ENCODE data around the gene COL5A1.

COL5A1 gene

DNA sequence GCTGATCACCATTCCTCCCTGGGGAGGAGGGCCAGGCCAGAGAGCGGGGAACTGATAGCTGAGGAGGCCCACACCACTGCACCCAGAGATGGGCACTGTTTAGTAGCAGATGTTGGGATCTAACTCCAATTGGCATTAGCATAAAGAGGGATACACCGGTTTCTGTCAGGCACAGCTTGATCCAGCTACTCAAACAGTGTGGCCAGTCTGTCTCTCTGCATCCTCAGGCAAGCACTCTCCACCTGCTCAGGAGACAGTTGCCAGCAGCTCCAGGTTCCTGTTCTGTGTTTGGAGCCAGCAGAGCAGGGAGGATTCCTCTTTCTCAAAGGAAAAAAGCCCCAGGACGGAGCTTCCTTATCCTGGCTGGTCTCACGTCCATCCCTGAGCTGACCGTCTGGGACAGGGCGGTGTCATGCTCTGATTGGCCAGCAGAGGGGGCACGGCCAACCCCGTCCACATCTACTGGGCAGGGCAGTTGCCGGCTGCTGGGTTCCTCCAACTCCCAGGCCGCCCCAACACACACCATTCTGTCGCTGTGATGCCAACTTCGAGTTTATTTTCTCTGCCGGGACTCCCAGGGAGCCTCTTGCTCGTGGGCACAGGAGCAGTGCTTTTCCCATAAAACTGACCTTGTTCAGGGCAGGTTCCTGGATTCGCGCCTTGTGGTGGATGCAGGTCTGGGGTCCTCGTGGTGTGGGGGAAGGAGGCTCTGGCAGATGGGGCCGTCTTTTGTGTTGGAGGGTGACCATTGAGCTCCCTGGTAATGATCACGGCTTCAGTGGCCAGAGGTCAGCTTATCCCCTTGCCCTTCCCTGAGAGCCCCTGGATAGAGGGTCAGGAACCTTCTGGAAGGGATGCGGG is 47.9 kb downstream of the COL5A1 start:
- Mint-ChIP-seq H3K27ac (no peak overlapping the region), H3K36me3 (no peaks in the 10 kb centered on the region), H3K9me3 (ENCODE audit: low read depth) (no peaks in the 10 kb centered on the region), H3K27me3 (no peaks in the 10 kb centered on the region), H3K4me1 (ENCODE audit: low read depth) (peaks cover 6% of the 10 kb centered on the region), H3K4me3 (no peak overlapping the region)

DNA sequence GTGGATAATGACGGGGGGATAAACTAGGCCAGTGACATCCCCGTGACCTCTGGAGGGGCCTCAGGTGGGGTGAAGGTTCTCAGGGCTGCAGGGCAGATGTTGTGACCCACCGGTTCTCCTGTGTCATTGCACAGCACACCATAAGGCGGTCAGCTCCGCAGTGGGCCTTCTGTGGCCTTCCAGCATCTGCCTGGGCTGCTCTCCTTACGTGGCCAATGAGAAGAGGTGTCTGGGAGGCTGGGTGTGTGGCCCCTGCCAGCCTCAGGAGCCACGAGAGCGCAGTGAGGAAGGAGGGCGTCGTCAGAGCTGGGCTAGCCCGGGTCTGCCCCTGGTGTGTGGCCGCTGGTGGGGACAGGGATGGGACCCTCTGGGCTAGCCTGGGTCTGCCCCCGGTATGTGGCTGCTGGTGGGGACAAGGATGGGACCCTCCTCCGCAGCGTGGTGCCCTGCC is 48.7 kb downstream of the COL5A1 start:
- Mint-ChIP-seq H3K4me1 (ENCODE audit: low read depth) (peaks cover 6% of the 10 kb centered on the region), H3K9me3 (ENCODE audit: low read depth) (no peaks in the 10 kb centered on the region), H3K4me3 (no peak overlapping the region), H3K27ac (no peak overlapping the region), H3K36me3 (no peaks in the 10 kb centered on the region), H3K27me3 (no peaks in the 10 kb centered on the region)

DNA sequence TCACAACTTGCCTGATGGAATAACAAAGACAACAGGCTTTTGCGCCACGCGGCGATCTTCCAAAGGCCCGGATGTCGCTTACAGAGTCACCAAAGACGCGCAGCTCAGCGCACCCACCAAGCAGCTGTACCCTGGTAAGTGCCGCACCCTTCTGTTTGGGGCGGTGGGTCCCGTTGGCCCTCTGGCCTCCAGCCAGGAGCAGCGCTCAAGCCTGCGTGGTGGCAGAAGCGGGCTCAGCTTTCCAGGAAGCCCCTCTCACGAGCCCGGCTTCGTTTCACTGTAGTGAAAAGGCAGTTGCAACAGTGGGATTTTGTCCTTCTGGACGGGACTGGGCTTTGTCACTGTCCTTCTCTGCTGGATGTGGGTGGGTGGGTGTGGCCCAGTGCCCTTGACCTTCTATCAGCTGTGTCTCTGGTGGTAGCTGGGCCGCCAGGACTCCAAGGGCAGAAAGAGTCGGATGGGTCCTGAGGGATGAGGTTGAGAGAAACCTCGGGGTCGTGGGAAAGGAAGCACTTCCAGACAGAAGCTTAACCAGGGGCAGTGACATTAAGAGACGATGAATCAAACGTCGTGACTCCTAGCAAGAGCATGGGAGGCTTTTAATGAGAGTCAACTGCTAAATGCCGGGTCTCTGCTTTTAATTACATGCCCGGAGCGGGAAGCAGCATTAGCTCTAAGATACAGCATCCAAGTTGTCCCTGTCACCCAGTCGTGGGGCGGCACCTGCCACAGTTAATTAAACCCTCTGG is 49.5 kb downstream of the COL5A1 start:
- Mint-ChIP-seq H3K27ac (no peak overlapping the region), H3K36me3 (no peaks in the 10 kb centered on the region), H3K4me3 (no peak overlapping the region), H3K4me1 (ENCODE audit: low read depth) (peaks cover 6% of the 10 kb centered on the region), H3K9me3 (ENCODE audit: low read depth) (no peaks in the 10 kb centered on the region), H3K27me3 (no peaks in the 10 kb centered on the region)

DNA sequence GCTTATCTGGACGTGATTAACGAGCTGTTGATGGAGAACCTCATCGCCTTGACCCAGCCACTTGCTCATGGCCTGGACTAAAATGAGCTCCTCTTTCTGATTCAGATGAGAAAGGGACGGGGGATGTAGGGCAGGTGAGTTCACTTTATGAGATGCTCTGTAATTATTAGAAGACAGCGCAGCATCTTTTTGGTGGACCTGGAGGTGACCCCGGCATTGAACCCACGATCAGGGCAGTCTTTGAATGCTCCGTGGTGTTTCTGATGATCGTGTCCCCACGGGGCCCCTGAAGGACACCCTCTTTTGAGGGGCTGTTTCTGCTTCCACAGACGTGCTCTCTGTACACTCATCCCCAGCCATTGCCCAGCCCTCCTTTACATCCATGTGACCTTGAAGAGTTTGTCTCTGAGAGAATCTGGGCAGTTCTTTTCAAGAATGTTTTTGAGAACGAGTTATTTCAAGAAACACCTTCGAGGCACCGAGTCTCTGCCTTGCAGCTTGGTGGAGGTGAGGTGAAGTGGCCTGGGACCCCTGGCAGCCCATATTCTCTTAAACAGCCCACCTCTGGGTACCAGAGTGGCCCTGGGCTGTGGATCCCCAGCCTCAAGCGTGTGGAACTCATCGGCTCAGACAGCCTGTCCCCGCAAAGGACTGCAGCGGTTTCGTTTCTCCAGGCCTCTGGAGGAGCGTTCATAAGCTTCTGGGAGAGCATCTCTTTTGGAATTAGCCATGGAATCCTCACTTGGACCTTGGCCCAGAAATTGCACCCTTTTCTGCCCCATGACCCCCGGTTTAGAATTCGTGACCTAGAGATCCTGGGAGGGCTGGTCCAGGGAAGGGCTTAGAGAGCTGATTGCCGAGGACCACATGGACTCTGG is 50.3 kb downstream of the COL5A1 start:
- H3K36me3 Mint-ChIP-seq = no peaks in the 10 kb centered on the region
- H3K27me3 Mint-ChIP-seq = no peaks in the 10 kb centered on the region
- H3K4me1 Mint-ChIP-seq (ENCODE audit: low read depth) = peaks cover 6% of the 10 kb centered on the region
- H3K27ac Mint-ChIP-seq = no peak overlapping the region
- H3K4me3 Mint-ChIP-seq = no peak overlapping the region
- no peaks in the 10 kb centered on the region for H3K9me3 Mint-ChIP-seq (ENCODE audit: low read depth)

DNA sequence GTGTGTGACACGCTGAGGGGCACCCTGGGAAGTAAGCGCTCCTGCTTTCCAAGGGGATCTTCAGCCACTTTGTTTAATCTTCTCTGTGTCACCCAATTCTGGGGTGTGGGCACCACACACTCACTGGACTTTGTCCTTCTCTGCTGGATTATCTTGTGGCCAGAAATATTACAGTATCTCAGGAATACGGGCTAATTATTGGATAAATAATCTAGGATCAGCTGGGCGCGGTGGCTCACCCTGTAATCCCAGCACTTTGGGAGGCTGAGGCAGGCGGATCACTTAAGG is 50.9 kb downstream of the COL5A1 start:
- Mint-ChIP-seq H3K4me1 (ENCODE audit: low read depth) (peaks cover 6% of the 10 kb centered on the region), H3K27ac (no peak overlapping the region), H3K4me3 (no peak overlapping the region), H3K27me3 (no peaks in the 10 kb centered on the region), H3K36me3 (no peaks in the 10 kb centered on the region), H3K9me3 (ENCODE audit: low read depth) (no peaks in the 10 kb centered on the region)

DNA sequence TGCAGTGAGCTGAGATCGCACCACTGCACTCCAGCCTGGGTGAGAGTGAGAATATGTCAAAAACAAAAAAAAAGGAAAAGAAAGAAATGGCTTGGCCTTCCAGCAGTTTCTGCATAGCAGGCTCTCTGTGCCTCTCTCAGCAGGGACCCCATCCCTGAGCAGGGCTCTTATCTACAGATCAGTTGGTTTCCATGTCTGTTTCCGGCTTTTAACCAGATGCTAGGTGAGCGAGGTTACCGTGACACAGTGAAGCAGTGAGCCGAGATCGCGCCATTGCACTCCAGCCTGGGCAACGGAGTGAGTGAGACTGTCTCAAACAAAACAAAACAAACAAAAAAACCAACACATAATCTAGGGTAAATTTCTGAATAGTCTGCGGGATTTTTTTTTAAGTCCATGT is 51.4 kb downstream of the COL5A1 start:
- Mint-ChIP-seq H3K36me3 (no peaks in the 10 kb centered on the region), H3K9me3 (ENCODE audit: low read depth) (no peaks in the 10 kb centered on the region), H3K27me3 (no peaks in the 10 kb centered on the region), H3K4me3 (no peak overlapping the region), H3K4me1 (ENCODE audit: low read depth) (peaks cover 6% of the 10 kb centered on the region), H3K27ac (no peak overlapping the region)

DNA sequence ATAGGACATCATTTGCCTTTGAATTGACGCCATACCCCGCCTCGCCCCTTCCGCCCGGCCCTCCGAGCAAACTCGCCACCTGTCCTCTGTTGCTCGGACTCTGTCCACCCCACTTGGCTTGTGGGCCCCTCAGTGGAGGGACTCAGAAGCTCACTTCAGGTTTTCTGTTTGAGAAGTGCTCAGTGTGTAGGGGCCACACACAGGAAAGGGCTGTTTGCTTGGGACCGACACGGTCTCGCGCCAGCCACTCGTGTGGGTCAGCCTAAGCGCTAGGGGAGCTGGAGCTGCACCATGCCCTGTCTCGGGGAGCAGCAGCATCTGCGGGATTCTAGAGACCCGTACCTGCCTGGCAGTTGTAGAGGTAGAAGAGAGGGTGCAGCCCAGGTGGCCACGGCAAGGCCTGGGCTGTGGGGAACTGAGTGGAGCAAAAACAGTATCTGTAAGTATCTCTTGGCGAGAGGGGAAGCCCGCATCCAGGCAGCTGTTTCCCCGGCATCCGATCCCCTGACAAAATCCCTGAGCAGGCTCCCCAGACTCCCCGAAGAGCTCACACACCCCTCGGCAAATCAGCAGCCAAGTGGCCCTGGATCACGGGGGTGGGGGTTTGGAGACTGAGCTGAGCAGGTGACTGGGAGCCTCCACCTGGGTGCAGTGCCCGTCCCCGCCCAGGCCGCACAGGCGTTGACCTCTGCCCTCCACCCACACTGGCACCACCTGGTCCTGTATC is 52.2 kb downstream of the COL5A1 start:
- Mint-ChIP-seq H3K27me3 (no peaks in the 10 kb centered on the region), H3K4me1 (ENCODE audit: low read depth) (peaks cover 6% of the 10 kb centered on the region), H3K4me3 (no peak overlapping the region), H3K36me3 (no peaks in the 10 kb centered on the region), H3K27ac (no peak overlapping the region), H3K9me3 (ENCODE audit: low read depth) (no peaks in the 10 kb centered on the region)

DNA sequence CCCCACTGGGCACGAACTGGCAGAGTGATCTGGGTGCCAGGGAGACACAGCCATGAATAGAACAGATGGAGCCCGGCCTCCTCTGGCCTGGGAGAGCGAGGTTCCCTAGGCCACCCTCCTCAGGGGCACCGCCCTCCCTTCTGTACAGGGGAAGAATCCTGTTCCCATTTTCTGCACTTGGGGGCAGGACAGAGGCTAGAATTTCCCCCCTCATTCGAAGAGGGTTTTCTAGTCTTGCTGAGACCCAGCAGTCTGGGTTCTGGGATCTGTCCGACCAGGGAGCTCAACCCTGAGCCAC is 52.7 kb downstream of the COL5A1 start:
- no peaks in the 10 kb centered on the region for H3K9me3 Mint-ChIP-seq (ENCODE audit: low read depth)
- H3K27ac Mint-ChIP-seq = no peak overlapping the region
- peaks cover 6% of the 10 kb centered on the region for H3K4me1 Mint-ChIP-seq (ENCODE audit: low read depth)
- no peak overlapping the region for H3K4me3 Mint-ChIP-seq
- H3K36me3 Mint-ChIP-seq = no peaks in the 10 kb centered on the region
- H3K27me3 Mint-ChIP-seq = no peaks in the 10 kb centered on the region

DNA sequence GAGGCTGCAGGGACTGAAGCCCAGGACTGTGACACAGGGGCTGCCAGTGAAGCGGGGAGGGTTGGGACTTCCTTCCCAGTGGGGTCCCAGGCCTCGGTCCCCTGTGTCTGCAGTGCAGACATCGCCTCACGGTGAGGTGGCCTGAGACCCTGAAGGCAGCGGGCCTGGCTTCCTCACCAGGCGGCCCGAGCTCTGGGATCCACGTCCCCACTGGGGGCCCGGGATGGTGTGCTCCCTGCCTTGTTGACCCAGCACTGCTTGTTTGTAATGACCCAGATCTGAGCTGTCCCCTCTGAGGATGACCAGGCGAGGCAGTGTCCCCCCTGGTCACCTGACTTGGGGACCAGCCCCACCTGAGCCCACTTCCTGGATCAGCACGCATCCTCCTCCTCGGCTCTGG is 53.1 kb downstream of the COL5A1 start:
- Mint-ChIP-seq H3K9me3 (ENCODE audit: low read depth) (no peaks in the 10 kb centered on the region), H3K4me1 (ENCODE audit: low read depth) (peaks cover 6% of the 10 kb centered on the region), H3K27ac (no peak overlapping the region), H3K27me3 (no peaks in the 10 kb centered on the region), H3K4me3 (no peak overlapping the region), H3K36me3 (no peaks in the 10 kb centered on the region)

DNA sequence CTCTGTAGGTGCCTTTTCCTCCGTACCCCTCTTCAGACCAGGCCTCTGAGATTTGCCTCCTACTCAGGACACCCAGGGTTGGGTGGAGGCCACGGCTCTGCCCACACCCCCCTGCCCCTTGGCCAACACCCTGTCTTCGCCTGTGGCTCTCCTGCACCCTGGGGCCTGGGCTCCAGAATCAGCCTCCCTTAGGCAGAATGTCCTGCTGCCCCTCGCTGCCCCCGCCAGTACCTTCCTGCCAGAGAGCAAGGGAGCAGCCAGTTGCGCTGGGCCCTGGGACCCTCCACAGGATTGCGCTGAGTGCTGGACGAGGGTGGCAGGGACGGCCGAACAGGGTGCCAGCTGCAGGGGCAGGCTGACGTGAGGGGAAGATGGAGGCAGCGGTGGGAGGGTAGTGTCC is 53.5 kb downstream of the COL5A1 start:
- Mint-ChIP-seq H3K36me3 (no peaks in the 10 kb centered on the region), H3K4me3 (no peak overlapping the region), H3K9me3 (ENCODE audit: low read depth) (no peaks in the 10 kb centered on the region), H3K27ac (no peak overlapping the region), H3K4me1 (ENCODE audit: low read depth) (peaks cover 6% of the 10 kb centered on the region), H3K27me3 (no peaks in the 10 kb centered on the region)

DNA sequence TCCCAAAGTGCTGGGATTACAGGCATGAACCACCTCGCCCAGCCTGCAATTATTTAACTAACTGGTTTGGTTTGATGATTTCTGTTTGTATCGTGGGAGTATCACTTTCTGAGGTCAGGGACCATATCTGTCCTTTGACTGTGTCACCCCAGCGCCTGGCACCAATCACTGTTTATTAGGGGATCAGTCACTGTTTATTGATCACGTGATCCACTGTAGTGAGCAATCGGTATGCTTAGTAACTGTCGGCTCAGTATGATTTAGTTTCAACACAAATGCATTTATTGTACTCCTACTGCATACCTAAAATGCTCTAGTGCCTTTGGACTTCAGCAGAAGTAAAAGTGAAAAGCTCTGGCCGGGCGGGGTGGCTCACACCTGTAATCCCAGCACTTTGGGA is 54.8 kb downstream of the COL5A1 start:
- H3K27me3 Mint-ChIP-seq = no peaks in the 10 kb centered on the region
- no peak overlapping the region for H3K27ac Mint-ChIP-seq
- H3K4me1 Mint-ChIP-seq (ENCODE audit: low read depth) = peaks cover 6% of the 10 kb centered on the region
- H3K4me3 Mint-ChIP-seq = no peak overlapping the region
- H3K9me3 Mint-ChIP-seq (ENCODE audit: low read depth) = no peaks in the 10 kb centered on the region
- no peaks in the 10 kb centered on the region for H3K36me3 Mint-ChIP-seq

DNA sequence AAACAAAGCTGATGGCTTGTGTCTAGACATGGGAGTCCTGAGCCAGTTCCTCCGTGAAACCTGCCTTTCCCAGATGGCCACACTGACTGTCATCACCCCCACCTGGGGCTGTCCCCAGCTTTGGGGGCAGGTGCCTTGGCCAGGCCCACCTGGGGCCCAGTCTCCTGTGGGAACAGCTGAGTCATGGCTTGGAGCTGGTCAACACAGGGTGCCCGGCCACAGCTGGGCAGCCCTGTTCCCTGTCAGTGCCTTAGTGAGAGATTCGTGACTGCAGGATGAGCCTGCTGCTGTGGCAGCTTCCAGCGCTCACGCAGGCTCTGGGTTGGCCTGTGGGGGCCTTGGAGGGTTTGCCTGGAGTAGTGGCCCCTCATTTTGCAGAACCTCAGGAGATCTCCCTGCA is 56.5 kb downstream of the COL5A1 start:
- Mint-ChIP-seq H3K4me3 (no peak overlapping the region), H3K27me3 (no peaks in the 10 kb centered on the region), H3K36me3 (no peaks in the 10 kb centered on the region), H3K27ac (no peak overlapping the region), H3K4me1 (ENCODE audit: low read depth) (peaks cover 3% of the 10 kb centered on the region), H3K9me3 (ENCODE audit: low read depth) (no peaks in the 10 kb centered on the region)

DNA sequence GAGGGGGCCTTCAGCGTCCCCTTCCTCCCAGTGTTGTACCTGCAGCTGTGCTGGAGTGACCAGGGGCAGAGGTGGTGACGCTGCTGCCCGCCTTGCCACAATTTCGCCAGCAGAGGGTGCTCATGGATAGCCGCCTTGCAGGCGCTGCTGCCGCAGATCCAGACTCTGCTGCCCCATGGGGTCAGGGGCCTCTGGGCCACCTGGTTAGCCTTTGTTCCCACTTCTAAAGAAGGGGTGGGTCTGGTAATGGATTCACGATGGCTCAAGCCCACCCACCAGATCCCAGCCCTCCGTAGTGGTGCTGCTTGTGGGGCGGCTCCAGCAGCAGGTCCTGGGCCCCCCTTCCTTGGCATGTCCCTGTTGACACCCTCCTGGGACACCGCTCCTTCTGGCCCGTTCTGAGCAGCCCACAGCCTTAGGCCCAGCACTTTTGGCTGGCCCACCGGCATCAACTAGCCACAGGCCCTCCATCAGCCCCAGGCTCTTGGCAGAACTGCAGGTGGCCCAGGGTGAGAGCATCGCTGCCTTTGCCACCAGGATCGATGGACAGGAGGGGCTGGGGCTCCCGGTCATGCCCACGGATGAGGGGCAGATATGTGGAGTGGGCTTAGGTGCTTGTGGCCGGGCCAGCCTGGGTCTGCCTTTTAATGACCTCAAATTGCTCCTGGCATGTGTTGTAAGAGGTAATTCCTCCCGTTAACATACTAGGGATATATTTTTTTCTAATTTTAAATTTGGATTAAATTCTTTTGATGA is 57.2 kb downstream of the COL5A1 start:
- Mint-ChIP-seq H3K9me3 (ENCODE audit: low read depth) (no peaks in the 10 kb centered on the region), H3K36me3 (no peaks in the 10 kb centered on the region), H3K4me1 (ENCODE audit: low read depth) (no peaks in the 10 kb centered on the region), H3K4me3 (no peak overlapping the region), H3K27me3 (no peaks in the 10 kb centered on the region), H3K27ac (no peak overlapping the region)

DNA sequence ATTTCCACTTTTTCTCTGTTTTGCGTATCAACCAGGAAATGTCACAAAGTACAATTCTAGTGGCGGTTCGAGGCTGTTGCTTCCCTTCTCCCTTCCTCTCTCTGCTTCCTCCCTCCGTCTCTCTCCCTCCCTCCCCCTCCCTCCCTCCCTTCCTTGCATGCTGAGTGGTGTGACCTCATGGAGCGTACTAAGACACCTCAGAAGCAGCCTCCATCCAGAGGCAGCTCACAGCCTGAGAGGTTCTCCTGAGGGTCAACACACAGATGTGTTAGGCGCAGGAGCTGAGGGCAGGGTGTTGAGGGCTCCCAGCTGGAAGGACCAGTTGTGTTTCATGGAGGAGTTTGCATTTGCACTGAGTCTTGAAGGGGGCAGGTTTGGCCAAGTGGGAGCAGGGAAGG is 57.7 kb downstream of the COL5A1 start:
- Mint-ChIP-seq H3K27ac (no peak overlapping the region), H3K9me3 (ENCODE audit: low read depth) (no peaks in the 10 kb centered on the region), H3K27me3 (no peaks in the 10 kb centered on the region), H3K4me3 (no peak overlapping the region), H3K4me1 (ENCODE audit: low read depth) (no peaks in the 10 kb centered on the region), H3K36me3 (no peaks in the 10 kb centered on the region)

Measured in activated naive CD8-positive, alpha-beta T cell (primary cell).